Stimulated activated CD8-positive, alpha-beta memory T cell treated with anti-CD3 and anti-CD28 coated beads, Interleukin-2, amount 100 ng/mL, for 1 hour (primary cell): ENCODE results near the gene ENPP1.
A peak's percentile ranks its signal among the peaks of the same experiment; 100 is the strongest.

ENCODE experiments used
- DNase-seq, 2 donors: peaks; one replicate each; pipeline ENCODE4 v3.0.0-alpha.2; 2020; ENCODE audit warnings: low read depth in 2 of 2

The ENPP1 gene

GRCh38 chr6:131807644-131808459, at the start of gene ENPP1:
Gene ENPP1, plus strand, starts transcription at chr6:131808020. Its CDS starts 16 bp downstream, at chr6:131808036.
- DNase-seq: peak; percentile 11 to 12

- DNase-seq: no peak
Measured at GRCh38 chr6:131758920-131759319, 48.9 kb upstream of the ENPP1 start.

GRCh38 chr6:131761060-131761761, 46.6 kb upstream of the ENPP1 start:
- DNase-seq: no peak

- DNase-seq: no peak
Measured at GRCh38 chr6:131761762-131762067, 46.1 kb upstream of the ENPP1 start.

GRCh38 chr6:131762984-131763383, 44.8 kb upstream of the ENPP1 start:
- DNase-seq: no peak

- no peak for DNase-seq
Measured at GRCh38 chr6:131763749-131764148, 44.1 kb upstream of the ENPP1 start.

- DNase-seq: no peak
Measured at GRCh38 chr6:131764350-131764749, 43.5 kb upstream of the ENPP1 start.

GRCh38 chr6:131765081-131765803, 42.6 kb upstream of the ENPP1 start:
- DNase-seq: no peak

- no peak for DNase-seq
Measured at GRCh38 chr6:131765804-131766135, 42.0 kb upstream of the ENPP1 start.

- no peak for DNase-seq
Measured at GRCh38 chr6:131766631-131767030, 41.2 kb upstream of the ENPP1 start.

GRCh38 chr6:131768964-131769363, 38.9 kb upstream of the ENPP1 start:
- DNase-seq: no peak

- no peak for DNase-seq
Measured at GRCh38 chr6:131769385-131770141, 38.3 kb upstream of the ENPP1 start.

GRCh38 chr6:131770776-131771175, 37.0 kb upstream of the ENPP1 start:
- DNase-seq: no peak

GRCh38 chr6:131773284-131773950, 34.4 kb upstream of the ENPP1 start:
- no peak for DNase-seq

GRCh38 chr6:131775886-131776285, 31.9 kb upstream of the ENPP1 start:
- DNase-seq: no peak

GRCh38 chr6:131776985-131777384, 30.8 kb upstream of the ENPP1 start:
- no peak for DNase-seq

- DNase-seq: no peak
Measured at GRCh38 chr6:131778169-131778568, 29.7 kb upstream of the ENPP1 start.

- no peak for DNase-seq
Measured at GRCh38 chr6:131779304-131779703, 28.5 kb upstream of the ENPP1 start.

GRCh38 chr6:131780600-131780999, 27.2 kb upstream of the ENPP1 start:
- DNase-seq: no peak

- DNase-seq: no peak
Measured at GRCh38 chr6:131781687-131782086, 26.1 kb upstream of the ENPP1 start.

GRCh38 chr6:131782764-131783163, 25.1 kb upstream of the ENPP1 start:
- DNase-seq: no peak

GRCh38 chr6:131784561-131784960, 23.3 kb upstream of the ENPP1 start:
- no peak for DNase-seq
